ENCODE results near the gene GEMIN5.

- TF ChIP-seq, protein P1, sequence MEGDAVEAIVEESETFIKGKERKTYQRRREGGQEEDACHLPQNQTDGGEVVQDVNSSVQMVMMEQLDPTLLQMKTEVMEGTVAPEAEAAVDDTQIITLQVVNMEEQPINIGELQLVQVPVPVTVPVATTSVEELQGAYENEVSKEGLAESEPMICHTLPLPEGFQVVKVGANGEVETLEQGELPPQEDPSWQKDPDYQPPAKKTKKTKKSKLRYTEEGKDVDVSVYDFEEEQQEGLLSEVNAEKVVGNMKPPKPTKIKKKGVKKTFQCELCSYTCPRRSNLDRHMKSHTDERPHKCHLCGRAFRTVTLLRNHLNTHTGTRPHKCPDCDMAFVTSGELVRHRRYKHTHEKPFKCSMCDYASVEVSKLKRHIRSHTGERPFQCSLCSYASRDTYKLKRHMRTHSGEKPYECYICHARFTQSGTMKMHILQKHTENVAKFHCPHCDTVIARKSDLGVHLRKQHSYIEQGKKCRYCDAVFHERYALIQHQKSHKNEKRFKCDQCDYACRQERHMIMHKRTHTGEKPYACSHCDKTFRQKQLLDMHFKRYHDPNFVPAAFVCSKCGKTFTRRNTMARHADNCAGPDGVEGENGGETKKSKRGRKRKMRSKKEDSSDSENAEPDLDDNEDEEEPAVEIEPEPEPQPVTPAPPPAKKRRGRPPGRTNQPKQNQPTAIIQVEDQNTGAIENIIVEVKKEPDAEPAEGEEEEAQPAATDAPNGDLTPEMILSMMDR (IDR thresholded peaks at IDR 0.05) = no peak
- no peak for TF ChIP-seq POLR2A (IDR thresholded peaks at IDR 0.05)
Observed at GRCh38 chr5:154968953-154969352, 30.9 kb upstream of the GEMIN5 start.
